Stimulated activated CD8-positive, alpha-beta memory T cell treated with anti-CD3 and anti-CD28 coated beads, Interleukin-12 subunit alpha, Interleukin-12 subunit beta, amount 100 ng/mL, for 1 hour (primary cell): ENCODE results near the gene SCN2B.
"Not testable (repeated sequence)": the region's sequence is repeated elsewhere in the genome, so short reads cannot be mapped to it uniquely, and the experiment has no call there.

Experiments
- DNase-seq: peaks from one replicate; pipeline ENCODE4 v3.0.0-alpha.2; 2020; ENCODE audit warnings: low read depth

SCN2B gene

GRCh38 chr11:118206391-118207031 lies 30.1 kb upstream of the SCN2B start:
- DNase-seq: no peak

GRCh38 chr11:118205606-118206378 lies 29.4 kb upstream of the SCN2B start:
- no peak for DNase-seq

- DNase-seq: peak; percentile 40
These were observed 26.4 kb upstream of the SCN2B start for GRCh38 chr11:118202599-118203422.

- DNase-seq: no peak
These were observed 25.5 kb upstream of the SCN2B start for GRCh38 chr11:118201966-118202365.

- DNase-seq: no peak
These were observed 24.7 kb upstream of the SCN2B start for GRCh38 chr11:118200901-118201680.

GRCh38 chr11:118200497-118200896 lies 24.1 kb upstream of the SCN2B start:
- DNase-seq: no peak

- no peak for DNase-seq
These were observed 22.7 kb upstream of the SCN2B start for GRCh38 chr11:118199135-118199534.

- peak; percentile 77 for DNase-seq
These were observed 21.9 kb upstream of the SCN2B start for GRCh38 chr11:118198370-118198769.

GRCh38 chr11:118194835-118195627 lies 18.6 kb upstream of the SCN2B start:
- no peak for DNase-seq

- no peak for DNase-seq
These were observed 17.6 kb upstream of the SCN2B start for GRCh38 chr11:118193910-118194566.

GRCh38 chr11:118192817-118193216 lies 16.4 kb upstream of the SCN2B start:
- not testable (repeated sequence) for DNase-seq

GRCh38 chr11:118190942-118191506 lies 14.6 kb upstream of the SCN2B start:
- DNase-seq: not testable (repeated sequence)

GRCh38 chr11:118186346-118187107 lies 10.1 kb upstream of the SCN2B start:
- no peak for DNase-seq

GRCh38 chr11:118184784-118185579 lies 8.5 kb upstream of the SCN2B start:
- DNase-seq: no peak

- not testable (repeated sequence) for DNase-seq
These were observed 7.3 kb upstream of the SCN2B start for GRCh38 chr11:118183691-118184090.

GRCh38 chr11:118180300-118180703 lies 3.9 kb upstream of the SCN2B start:
- DNase-seq: no peak

GRCh38 chr11:118176778-118177134 lies 317 bp upstream of the SCN2B start:
- no peak for DNase-seq
